Measurements from ENCODE around the gene FARS2. TPM values are rescaled to one million over a fixed set of nuclear protein-coding genes. Genes with fewer than 3 reads are reported as not detected.

The FARS2 gene
- total RNA-seq, 1 experiment from 2014 or later, result 20.0 TPM

GRCh38 chr6:5425267-5425666 is 164.0 kb downstream of the FARS2 start:
- DNase-seq (ENCODE audit: low spot score), result no peak

DNA sequence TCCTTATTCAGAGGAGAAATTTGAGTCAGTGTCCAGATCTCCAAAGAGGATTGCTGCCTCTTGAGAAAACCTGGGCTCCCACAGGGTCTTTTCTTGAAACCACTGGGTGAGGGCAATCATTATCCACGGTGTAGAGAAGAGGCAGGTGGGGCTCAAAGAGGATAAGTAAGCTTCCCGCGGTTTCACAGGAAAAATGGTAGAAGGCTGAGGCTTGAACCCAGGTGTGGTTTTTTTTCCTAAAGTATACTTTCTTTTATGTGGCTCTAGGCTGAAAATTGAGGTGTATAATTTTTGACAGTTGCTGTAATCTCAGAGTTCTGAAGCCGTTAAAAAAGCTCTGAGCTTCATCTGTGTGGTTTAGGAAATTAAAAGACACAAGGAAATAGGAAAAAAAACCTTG is 164.5 kb downstream of the FARS2 start:
- DNase-seq (ENCODE audit: low spot score), result no peak

GRCh38 chr6:5427586-5427985 is 166.3 kb downstream of the FARS2 start:
- no peak for DNase-seq (ENCODE audit: low spot score)

GRCh38 chr6:5433324-5433723 is 172.0 kb downstream of the FARS2 start:
- no peak for DNase-seq (ENCODE audit: low spot score)

DNA sequence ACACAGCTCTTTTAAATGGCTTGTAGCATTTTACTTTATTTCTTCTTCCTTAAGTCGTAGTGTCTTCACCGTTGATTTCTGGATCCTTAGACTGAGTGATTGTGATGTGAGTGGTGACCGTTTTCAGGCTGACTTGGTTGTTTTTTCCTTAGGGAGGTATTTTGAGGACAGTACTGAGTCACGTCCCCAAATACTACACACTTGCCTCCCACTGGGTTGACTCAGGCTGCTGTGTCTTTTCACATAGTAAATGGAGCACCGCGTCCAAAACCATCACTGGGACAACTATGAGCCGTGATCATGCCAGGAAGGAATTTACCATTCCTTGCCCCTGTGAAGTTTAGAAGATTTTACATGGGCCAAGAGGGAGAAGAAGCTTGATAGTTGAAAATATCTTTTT is 174.1 kb downstream of the FARS2 start:
- DNase-seq (ENCODE audit: low spot score), result no peak

- DNase-seq (ENCODE audit: low spot score), result no peak
These were observed 177.7 kb downstream of the FARS2 start for GRCh38 chr6:5438922-5439584.

- no peak for DNase-seq (ENCODE audit: low spot score)
These were observed 178.4 kb downstream of the FARS2 start for GRCh38 chr6:5439749-5440148.

- DNase-seq (ENCODE audit: low spot score), result no peak
These were observed 181.0 kb downstream of the FARS2 start for GRCh38 chr6:5442319-5442718.

GRCh38 chr6:5442916-5443315 is 181.6 kb downstream of the FARS2 start:
- no peak for DNase-seq (ENCODE audit: low spot score)

DNA sequence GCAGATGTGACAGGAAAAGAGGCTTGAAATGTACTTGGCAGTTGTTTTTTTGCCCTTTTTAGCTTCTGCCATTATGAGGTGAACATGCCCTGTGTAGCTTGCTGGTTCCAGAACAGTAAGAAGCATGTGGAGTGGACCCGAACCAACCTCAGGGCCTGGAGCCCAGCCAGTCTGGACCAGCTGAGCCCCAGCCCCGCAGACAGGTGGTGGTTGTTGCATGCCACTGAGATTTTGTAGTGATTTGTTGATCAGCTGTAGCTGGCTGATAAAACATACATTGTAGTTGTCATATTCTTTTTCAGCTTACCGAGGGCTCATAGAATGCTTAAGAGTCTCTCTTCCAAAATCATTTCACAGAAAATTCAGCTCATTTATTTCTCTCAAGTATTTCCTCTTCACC is 182.2 kb downstream of the FARS2 start:
- no peak for DNase-seq (ENCODE audit: low spot score)

DNA sequence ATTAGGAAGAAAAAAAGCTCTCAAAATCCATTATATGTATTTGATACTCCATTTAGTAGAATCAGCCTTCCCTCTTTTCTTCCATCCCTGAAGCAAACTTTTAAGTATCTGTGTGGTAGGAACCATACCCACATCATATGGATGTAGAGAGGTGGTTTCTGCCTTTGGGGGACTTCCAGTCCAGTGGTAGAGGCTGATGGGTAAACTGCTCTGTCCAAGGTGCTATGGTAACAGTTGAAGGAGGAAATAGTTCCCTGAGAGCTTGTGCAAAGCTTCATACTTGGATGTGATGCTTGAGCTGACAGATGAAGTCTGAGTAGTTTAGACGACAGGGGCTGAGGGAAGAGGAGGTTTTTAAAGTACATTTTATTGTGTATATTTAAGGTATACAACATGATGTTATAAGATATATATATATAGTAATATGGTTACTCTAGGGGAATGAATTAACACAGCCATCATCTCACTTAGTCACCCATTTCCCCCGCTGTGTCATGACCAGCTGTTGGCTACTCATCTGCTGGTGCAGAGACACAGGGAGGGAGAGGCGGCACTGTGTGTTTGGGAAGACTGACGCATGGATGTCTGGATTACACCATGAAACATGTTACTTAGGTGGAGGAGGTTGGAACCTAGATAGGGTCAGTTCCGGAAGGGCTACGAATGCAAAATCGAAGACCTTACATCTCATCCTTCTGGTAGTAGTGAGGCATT is 185.2 kb downstream of the FARS2 start:
- no peak for DNase-seq (ENCODE audit: low spot score)

GRCh38 chr6:5447921-5448320 is 186.6 kb downstream of the FARS2 start:
- DNase-seq (ENCODE audit: low spot score), result no peak

GRCh38 chr6:5450073-5450472 is 188.8 kb downstream of the FARS2 start:
- DNase-seq (ENCODE audit: low spot score), result no peak

DNA sequence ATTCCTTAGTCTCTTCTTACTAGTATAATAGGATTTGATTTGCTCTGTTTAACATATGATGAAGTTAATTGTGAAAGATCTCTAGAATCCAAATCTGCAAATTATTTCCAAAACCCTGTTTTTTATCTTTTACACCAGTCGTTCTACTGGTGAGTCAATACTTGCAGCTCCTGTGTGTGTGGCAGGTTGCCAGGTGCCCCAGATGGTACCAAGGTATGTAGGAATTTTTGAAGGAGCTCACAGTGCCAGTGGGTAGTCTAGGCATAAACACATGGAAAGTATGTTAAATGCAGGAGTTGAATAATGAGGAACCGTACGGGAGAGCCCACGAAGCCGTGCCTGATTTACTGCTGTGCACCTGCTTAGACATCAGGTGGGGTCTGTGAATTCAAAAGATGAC is 192.2 kb downstream of the FARS2 start:
- DNase-seq (ENCODE audit: low spot score), result no peak

GRCh38 chr6:5455142-5455541 is 193.8 kb downstream of the FARS2 start:
- no peak for DNase-seq (ENCODE audit: low spot score)

DNA sequence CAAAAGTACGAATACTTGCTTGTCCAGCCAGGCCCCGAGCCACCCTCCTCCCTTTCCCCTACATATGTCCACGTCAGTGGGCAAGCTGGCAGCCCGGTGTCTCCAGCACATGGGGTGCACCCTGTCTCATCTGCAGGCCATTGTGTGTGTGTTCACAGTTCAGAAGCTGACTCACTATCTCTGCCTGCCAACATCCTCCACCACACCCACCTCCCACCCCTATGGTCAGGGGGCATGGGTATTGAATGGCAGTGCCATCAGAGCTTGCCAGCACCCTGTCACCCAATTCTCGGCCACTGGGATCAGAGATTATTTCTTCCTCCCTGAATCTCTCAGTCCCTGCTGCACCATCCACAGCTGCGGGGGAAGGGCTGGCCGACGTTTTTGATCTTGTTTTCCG is 195.7 kb downstream of the FARS2 start:
- DNase-seq (ENCODE audit: low spot score), result no peak

DNA sequence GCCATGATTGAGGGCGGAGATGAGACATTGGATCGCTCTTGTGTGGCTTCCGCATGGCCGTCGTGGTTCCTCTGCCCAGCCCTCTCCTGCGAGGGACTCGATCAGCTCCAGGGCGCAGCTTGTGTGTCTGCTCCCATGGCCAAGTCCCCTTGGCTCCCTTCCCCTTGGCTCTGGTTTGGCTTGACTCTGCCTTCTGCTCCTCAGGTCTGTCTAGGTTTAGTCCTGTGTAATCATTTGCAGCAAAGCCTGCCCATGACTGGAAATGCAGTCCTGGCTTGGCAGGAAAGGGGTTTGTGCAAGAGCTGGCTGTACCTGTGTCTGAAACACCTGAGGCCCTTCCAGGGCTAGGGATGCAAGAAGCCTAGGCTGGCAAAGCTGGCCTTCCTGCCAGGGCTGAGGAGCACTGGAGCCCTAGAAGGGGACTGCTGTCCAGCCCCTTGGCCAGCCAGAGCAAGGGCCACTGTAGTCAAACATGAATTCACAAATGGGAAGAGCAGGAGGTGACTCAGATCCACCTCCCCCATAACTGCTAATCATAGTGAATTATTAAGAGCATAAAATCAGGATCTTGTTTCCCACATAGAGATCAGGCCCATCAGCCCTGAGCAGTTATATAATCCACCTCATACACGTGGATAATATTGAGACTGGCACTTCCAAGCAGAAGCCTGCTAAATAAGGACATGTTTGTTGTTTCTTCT is 196.8 kb downstream of the FARS2 start:
- DNase-seq (ENCODE audit: low spot score), result no peak

DNA sequence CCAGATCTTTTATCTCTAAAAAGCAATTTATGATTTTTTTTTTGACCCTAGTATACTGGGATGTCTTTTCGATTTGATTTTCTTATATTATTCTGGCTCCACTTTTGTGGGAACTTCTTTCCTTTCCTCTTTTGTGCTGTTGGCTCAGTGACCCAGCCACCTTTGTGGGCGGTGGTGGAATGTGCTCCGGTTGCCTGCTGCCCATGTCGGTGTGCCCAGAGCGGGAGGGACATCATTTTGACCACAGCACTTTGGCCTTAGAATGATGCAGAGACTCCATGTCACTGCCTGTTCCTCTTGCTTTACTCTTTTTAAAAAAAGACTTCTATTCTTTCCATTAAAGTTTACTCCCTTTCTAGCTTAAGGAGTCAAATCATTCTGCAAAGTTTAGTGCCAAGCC is 198.0 kb downstream of the FARS2 start:
- peak; percentile 26 for DNase-seq (ENCODE audit: low spot score)

DNA sequence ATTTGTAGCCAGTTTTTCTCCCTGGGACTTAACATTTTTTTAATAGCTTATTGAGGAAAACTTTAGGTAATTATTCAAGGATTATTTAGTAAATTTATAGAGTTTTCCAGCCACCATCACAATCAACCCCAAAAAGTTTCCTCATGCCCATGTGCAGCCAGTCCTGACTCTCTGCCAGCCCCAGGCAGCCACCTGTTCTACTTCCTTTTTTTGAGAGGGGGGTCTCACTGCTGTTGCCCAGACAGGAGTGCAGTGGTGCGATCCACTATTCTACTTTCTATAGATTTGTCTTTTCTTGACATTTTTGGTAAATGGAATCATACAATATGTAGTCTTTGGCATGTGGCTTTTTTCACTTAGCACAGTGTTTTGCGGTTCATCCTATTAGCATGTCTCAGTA is 200.1 kb downstream of the FARS2 start:
- no peak for DNase-seq (ENCODE audit: low spot score)

- DNase-seq (ENCODE audit: low spot score), result no peak
These were observed 201.5 kb downstream of the FARS2 start for GRCh38 chr6:5462856-5463255.

- DNase-seq (ENCODE audit: low spot score), result no peak
These were observed 202.4 kb downstream of the FARS2 start for GRCh38 chr6:5463690-5464089.

DNA sequence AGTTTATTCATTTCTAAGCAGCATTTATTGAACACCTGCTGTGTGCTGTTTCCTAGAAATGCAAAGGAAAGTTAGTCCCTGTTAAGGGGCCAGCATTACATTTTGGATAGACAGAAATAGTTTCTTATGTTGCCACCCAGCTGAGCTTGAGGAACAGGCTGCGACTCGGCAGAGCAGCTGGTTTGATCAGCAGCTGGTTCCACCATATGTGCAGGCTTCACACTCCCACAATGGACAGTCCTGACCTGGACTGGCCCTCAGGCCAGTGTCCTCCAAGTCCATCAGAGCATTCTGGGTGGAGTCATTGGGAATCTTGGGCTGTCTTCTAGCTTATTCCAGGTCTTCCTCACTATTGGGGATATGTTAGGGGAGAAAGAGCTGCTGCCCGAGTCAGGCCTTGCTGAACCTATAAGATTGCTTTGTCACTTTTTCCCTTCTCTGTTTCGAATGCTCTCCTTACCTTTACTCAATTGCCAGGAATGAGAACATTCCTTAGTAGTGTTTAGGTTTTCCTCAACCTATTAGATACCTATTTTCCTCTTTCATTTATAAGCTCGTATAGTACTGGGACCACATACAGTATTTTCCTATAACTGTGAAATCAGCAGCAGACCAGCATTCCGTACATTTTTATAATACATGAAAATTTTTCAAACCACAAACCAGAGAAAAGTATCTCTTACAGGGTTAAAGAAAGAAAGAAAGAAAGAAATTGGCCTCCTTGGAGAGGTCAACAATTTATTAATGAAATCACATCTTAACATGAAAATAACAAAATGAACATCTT is 203.0 kb downstream of the FARS2 start:
- DNase-seq (ENCODE audit: low spot score), result no peak

Data from HT-29 (cell line).